Right kidney (tissue), 1 donor: ENCODE results near the gene RALA.
"Not testable (repeated sequence)": the region's sequence is repeated elsewhere in the genome, so short reads cannot be mapped to it uniquely, and the experiment has no call there.

Experiments
- DNase-seq: peaks from one replicate; pipeline ENCODE4 v3.0.0-alpha.2; 2016

The RALA gene

DNA sequence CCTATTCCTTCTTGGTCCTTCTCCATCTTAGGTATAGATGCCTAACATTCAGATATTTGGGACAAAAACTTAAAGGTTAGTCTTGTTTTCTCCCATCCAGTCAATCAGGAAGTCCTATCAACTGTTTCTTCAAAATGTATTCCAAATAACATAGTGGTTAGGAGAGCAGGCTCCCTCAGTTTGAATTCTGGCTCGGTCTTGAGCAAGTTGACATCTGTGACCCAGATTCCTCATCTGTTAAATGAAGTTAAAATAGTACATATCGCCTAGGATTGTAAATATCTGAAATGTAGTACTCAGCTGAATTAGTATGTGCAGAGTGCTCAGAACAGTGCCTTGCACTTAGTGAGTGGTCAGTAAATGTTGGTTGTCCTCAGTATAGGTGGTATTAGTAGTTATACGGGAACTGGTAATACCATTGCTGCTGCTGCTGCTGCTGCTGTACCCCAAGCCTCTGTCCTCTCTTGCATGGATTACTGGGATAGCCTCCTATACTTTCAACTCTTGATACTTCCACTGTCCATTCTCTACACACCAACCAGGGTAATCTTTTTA is 58.6 kb downstream of the RALA start:
- DNase-seq, result no peak

DNA sequence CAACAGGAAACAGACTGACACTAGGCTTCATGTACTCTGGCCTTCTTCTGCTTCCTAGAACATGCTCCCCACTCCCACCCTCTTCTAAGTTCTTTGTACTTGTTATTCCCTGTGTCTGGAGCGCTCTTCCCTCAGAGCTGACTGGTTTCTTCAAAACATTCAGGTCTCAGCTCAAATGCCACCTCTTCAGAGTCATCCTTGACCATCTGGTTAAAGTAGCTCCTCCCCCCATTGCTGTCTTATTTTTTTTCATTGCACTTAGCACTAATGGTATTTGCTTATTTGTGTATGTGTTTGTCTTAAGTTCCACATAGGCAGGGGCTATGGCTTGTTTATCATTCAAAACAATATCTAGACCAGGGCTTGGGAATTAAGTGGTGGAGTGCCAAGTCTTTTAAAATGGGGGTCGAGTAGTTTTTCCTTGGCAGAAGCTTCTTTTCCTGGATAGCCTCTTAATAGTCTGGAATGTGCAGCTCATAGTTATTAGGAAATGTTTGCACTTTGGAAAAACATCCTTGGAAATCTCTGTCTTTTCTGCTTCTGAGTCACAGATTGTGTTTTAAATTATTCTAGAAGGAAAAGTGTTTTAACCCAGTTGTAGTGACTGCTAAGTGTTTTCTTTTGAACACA is 60.0 kb downstream of the RALA start:
- peak; percentile 6 for DNase-seq

DNA sequence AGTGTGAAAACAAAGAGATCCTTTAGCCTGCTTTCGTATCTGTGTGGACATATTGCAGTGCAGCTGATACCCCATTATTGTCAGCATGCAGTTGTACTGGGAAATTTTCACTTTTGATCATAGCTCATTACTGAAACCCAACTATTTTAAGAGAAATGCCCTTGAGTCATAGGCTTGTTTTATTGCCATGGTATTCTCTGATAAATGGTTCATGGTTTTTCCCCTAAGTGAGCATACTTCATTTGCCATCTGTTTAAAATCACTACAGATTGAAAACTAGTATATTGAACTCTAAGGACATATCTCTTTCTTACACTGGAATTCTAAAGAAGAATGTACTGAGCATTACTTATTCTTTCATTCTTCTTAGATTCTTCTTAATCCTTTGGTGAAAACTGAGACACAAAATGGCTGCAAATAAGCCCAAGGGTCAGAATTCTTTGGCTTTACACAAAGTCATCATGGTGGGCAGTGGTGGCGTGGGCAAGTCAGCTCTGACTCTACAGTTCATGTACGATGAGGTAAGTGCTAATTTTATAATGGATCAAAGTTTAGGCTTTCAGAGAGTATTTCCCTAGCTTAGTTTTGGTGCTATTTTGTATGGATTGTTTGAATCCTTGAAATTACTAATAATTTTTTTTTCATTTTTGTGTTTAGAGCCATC is 63.0 kb downstream of the RALA start:
- DNase-seq, result no peak

DNA sequence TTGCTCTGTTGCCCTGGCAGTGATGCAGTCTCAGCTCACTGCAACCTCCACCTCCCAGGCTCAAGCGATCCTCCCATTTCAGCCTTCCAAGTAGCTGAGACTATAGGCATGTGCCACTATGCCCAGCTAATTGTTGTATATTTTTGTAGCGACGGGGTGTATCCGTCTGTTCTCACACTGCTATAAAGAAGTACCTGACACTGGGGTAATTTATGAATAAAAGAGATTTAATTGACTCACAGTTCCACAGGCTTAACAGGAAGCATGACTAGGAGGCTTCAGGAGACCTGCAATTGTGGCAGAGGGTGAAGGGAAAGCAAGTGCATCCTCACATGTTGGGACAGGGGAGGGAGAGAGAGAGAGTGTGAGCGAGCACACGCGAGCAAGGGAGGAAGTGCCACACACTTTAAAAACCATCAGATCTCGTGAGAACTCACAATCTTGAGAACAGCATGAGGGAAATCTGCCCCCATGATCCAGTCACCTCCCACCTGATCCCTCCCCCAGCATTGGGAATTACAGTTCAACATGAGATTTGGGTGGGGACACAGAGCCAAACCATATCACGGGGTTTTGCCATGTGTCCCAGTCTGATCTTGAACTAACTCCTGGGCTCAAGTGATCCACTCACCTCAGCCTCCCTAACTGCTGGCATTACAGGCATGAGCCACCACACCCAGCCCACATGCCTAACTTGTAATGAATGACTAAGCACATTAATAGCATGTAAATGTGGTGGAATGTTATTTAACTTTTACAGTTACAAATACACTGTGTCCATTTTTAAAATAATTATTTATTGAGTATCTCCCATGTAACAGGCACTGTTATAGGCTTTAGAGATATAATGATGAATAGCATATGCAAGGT is 65.5 kb downstream of the RALA start:
- DNase-seq, result no peak

DNA sequence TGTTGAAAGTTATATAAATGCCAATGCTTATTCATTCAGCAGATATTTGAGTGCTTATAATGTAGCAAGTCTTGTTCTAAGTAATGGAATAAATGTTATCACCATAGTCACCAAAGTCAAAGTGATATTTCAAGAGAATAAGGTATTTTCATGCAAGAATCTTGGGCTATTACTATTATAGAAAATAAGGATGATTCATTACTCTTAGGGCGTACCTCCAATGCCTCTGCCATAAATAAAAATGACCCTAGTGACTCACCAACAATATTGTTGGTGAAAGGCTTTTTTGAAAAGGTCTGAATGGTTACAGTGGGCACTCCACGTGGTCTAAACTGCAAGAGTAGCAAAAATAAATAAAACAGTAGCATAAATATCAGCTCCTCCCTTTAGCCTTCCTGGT is 68.4 kb downstream of the RALA start:
- DNase-seq, result no peak

DNA sequence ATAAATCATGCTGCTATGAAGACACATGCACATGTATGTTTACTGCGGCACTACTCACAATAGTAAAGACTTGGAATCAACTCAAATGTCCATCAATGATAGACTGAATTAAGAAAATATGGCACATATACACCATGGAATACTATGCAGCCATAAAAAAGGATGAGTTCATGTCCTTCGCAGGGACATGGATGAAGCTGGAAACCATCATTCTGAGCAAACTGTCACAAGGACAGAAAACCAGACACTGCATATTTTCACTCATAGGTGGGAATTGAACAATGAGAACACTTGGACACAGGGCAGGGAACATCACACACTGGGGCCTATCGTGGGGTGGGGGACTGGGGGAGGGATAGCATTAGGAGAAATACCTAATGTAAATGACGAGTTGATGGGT is 69.7 kb downstream of the RALA start:
- not testable (repeated sequence) for DNase-seq

DNA sequence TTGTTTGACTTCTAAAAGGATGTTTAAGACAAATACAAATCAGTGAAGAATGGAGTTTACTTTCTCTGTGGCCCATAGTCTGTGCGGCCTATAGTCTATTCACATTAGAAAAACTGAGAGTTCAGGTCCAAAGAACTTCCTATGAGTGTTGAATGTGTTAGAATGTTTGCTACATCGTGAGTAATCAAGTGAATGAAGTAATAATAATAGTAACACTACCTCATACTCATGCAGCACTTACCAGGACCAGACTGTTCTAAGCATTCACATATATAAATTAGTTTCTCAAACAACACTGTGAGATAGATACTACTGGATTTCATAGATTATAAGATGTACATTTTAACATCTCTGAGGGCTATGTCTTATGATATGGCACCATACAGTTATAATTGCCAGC is 70.4 kb downstream of the RALA start:
- no peak for DNase-seq

DNA sequence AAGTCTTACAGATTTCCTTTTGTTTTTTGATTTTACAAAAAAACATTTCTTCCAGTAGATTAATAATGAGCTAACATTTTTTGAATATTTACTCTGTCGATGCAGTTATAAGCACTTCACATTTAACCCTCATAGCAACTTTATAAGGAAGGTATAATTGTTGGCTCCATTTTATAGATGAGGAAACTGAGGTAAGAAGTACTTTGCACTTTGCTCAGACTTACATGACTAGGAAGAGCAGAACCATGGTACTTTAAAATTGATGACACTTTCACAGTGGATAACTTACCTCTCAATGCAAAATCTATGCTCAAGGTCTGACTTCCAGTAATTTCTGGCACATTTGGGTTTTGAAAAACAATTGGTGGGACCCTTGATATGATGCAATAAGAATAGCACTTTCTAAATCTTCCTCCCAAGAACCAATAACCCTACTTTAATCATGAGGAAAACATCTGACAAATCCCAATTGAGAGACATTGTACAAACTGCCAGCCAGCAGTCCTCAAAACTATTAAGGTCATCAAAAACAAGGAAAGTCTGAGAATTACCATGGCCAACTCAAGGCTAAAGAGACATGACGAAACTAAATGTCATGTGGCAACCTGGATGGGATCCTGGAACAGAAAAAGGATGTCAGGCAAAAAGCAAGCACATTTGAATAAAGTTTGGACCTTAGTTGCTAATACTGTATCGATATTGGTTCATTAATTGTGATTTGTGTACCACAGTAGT is 72.6 kb downstream of the RALA start:
- DNase-seq, result no peak

DNA sequence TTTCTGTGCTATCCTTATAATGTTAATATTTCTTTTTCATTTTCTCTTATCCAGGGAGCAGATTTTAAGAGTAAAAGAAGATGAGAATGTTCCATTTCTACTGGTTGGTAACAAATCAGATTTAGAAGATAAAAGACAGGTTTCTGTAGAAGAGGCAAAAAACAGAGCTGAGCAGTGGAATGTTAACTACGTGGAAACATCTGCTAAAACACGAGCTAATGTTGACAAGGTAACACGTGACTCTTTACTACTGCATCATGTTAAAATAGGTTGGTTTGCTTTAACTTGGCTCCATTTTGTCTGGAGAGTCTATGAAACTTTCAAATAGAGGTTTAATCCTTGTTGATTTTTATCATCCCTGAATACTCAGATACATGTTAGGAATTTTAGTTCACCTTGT is 73.3 kb downstream of the RALA start:
- DNase-seq, result no peak

DNA sequence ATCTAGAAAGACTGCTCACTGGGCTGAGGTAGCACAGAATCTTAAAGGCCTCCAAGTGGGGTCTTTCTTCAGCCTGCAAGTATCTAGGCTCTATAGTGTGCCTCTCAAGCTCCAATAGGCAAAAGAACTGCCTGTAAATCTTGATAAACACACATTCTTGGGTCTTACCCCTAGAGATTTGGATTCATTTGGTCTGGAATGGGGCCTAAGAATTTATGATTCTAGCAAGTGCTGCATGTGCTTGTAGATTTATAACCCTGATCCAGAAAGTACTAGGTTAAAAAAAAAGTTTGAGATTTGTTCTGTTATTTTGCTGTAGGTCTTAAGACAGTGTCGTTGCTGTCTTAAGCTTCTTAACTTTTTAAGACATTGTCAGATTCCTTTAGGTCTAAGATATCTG is 74.1 kb downstream of the RALA start:
- DNase-seq, result no peak

DNA sequence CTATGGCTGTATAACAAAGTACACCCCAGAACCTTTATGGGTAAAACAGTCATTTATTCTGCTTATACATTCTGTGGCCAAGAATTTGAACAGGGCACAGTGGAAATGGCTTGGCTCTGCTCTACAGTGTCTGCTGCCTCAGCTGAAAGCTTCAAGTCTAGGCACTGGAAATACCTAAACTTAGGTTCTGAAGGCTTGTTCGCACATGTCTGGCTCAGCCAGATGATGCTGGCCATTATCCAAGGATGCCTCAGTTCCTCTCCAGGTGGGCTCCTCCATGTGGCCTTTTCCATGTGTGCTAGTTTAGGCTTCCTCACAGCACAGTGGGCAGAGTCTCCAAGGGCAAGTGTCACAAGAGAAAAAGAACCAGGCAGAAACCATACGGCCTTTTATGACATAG is 76.8 kb downstream of the RALA start:
- DNase-seq, result no peak

DNA sequence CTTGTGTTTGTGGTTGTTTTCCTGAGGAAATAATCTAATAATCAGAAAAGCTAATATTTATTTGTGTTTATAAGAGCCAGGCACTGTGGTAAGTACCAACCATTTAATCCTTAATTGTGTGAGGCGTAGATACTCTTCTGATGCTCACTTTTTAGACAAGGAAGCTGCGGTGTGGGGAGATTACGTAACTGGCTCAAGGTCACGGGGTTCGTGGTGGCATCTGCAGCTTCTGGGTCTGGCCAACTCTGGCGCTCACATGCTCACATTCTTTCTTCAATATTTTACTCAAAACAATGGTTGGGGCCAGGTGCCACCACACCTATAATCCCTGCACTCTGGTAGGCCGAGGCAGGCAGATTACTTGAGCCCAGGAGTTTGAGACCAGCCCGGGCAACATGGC is 77.6 kb downstream of the RALA start:
- no peak for DNase-seq

DNA sequence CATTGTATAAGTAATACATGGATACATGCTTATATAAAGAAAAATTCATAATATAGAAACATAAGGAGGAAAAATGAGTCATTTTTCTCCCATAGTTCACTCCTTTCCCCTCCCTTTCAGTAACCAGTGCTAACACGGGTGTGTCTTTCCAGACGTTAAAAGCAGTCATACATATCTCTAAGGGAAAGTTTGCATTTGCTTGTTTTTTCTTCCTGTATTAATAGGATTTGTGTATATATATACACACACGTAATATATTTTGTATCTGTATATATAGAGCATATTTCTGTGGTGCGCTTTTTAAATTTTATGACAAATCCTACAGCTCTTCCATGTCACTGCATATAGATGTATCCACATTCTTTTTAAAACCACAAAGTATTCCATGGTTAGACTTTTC is 78.8 kb downstream of the RALA start:
- DNase-seq, result no peak

DNA sequence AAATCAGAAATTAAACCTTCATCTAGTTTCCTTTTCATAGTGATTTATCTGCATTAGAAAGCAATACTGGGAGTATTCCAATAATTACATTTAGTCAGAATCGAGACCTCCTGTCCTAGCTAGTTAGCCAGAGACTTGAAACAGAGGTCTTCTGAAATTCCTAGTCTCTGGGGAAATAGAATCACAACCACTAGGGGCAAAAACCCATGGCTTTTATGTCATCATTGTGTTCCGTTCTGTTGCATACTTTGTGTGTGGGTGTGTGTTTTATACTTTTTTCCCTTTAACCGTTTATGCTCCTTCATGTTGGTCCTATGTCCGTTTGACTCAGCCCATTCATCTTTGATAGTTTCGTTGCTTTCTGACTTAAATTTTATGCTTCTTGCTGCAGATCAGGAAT is 79.8 kb downstream of the RALA start:
- DNase-seq, result no peak

DNA sequence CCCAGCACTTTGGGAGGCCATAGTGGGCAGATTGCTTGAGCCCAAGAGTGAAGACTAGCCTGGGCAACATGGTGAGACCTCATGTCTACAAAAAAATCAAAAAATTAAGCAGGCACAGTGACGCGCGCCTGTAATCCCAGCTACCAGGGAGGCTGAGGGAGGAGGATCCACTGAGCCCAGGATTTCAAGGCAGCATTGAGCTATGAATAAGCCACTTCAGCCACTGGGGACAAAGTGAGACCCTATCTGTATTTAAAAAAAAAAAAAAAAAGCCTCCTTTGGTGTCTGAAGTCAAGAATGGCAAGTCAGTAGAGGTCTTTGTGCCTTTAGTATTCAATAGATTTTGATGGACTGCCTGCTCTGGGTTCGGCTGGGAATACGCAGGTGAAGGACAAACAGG is 85.7 kb downstream of the RALA start:
- no peak for DNase-seq

DNA sequence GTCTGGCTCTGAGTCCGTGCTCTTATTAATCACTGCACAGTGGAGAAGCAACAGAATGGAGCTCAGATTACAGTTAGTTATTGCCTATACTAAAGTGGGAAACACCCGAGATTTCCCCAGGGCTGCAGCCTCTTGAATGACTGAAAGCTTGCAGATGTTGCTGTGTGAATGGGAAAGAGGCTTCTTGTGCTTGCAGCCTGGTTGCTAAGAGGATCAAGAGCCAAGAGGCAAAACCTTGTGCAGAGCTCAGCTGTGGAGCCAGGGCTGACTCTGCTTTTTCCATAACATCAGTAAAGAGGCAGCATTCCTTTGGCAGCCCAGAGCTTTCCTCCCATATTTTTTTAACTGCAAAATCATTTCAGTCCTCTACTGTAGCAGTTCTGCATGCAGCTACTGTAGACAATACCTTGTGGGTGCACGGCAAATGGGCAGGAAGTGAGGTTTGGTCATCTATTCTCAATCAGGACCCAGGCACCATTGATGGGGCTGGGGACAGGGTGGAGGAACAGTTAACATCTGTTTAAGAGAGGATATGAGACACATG is 86.5 kb downstream of the RALA start:
- DNase-seq, result no peak

DNA sequence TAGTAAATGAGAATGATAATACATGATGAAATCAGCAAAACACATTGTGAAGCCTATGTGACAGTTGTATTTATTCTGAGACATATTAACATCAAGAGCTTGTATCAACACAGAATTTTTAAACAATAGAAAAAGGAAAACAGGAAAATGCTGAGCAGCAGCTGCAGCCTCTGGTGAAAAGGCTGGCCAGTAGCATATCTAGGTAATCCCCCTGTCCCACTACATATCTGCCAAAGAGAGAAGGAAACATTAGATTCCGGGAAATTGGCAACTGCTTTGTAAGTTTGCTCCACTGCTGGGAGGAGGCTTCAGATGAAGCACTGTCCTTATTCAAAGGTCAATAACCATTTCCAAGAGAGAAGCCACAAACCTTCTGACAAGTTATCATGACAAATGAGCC is 89.4 kb downstream of the RALA start:
- DNase-seq, result no peak

DNA sequence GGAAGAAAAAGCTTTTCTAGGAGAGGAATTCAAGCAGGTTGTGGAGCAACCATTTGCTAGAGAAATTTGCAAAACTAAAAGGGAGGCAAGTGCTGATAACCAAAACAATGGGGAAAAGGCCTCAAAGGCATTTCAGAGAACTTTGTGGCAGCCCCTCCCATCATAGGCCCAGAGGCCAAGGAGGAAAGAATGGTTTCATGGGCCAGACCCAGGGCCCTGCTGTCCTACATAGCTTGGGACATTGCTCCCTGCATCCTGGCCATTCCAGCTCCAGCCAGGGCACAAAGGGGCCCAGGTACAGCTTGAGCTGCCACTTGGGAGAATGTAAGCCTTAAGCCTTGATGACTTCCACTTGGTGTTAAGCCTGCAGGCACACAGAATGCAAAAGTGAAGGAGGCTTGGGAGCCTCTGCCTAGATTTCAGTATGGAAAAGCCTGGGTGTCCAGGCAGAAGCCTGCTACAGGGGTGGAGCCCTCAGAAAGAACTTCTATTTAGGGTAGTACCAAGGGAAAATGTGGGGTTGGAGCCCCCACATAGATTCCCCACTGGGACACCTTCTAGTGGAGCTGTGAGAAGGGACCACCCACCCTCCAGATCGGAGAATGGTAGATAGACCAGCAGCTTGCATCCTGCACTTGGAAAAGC is 91.2 kb downstream of the RALA start:
- no peak for DNase-seq

DNA sequence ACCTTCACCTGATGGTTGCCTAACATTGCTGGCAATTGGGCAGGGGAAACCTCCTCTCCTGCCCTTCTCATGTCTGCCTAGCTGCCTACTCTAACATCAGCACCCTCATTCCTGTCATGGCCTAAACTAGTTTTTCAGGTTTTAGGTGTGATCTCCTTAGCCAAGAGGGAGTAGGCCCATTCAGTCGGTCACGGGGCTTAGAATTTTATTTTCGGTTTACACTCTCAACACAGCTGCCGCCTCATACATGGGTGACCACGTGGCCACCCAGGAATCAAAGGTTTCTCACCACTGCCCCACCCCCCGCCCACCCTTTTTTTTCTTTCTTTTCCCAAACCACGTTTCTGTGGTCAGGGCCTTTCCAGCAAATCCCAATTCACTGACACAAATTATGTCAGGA is 97.2 kb downstream of the RALA start:
- DNase-seq, result peak; percentile 17

DNA sequence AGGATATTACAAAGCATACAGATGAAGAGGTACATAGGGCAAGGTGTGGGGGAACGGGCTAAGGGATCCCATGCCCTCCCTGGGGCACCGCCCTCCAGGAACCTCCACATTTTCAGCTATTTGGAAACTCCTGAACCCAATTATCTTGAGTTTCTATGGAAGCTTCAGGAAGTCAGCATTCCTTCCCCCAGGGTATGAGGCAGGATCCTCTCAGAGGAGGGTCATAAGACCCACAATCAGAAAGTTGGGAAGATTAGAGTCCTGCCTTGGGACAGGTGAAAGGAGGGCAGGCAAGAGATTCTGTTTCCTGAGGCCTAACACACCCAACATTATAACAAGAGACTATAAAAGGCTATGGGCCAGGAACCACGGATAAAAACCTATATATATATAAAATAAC is 98.0 kb downstream of the RALA start:
- DNase-seq, result no peak

DNA sequence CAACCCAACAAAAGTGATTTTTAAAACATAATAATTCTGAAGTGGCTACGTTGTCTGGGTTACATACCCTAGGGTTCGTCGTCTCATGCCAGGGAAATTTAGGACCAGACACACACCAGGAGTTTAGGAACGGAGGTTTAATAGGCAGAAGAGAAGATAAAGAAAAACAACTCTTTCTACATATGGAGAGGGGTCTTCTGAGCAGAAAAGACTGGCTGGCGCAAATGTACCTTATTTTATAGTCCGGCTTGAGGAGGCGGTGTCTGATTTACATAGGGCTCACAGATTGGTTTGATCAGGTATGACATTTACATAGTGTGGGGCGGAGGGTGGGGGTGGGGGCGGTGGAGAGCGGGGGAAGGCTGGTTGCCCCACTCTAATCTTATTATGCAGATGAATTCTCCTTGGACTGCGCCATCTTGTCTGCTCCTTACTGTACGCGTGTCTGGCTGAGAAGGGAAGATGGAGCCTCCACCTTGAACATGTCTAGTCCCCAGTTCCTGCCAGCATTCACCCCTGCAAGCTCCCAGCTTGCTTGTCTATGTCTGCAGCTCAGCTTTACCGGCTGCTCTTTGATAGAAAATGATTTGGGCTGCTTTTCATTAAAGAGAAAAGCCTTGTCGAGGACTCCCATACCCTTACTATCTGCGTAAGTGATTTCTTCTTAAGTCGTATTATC is 98.7 kb downstream of the RALA start:
- DNase-seq, result no peak
